NCI-H526 (cell line): Measurements from ENCODE around the gene RPL36.
"Not testable (repeated sequence)": the region's sequence is repeated elsewhere in the genome, so short reads cannot be mapped to it uniquely, and the experiment has no call there.

Source experiments
- DNase-seq, 2 experiments: peaks; one replicate each; lab custom pipeline; 2025; lab: John Stamatoyannopoulos, UW

The RPL36 gene

DNA sequence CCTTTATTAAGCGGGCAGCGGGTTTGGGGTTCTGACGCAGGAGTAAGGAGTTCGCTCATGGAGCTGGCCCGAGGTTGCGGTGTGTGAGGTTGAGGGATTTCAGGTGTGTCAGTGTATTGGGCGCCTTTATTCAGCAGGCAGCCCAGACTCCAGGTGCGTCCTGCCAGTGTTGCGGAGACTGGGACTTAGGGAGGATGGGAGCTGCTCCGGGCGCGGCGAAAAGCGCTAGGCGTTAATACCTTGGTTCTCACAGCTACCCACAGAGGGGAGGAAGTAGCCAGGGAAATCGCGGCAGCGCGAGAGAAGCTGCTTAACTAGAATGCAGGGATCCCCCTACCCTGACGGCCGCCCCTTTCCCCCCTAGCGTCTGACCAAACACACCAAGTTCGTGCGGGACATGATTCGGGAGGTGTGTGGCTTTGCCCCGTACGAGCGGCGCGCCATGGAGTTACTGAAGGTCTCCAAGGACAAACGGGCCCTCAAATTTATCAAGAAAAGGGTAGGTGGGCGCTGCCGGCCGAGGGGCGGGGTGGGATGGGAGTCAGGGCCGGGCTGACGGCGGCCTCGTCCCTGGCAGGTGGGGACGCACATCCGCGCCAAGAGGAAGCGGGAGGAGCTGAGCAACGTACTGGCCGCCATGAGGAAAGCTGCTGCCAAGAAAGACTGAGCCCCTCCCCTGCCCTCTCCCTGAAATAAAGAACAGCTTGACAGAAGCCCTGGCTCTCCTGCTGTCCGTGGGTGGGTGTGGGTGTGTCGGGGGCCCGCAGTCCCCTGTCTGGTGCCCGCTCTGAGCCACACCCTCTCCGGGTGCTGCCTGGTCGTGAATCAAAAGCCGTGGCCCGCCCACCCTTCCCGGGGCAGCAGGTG, 1.1 kb downstream of the RPL36 start:
- peak in 1 of 2 experiments; percentile 36 for DNase-seq

DNA sequence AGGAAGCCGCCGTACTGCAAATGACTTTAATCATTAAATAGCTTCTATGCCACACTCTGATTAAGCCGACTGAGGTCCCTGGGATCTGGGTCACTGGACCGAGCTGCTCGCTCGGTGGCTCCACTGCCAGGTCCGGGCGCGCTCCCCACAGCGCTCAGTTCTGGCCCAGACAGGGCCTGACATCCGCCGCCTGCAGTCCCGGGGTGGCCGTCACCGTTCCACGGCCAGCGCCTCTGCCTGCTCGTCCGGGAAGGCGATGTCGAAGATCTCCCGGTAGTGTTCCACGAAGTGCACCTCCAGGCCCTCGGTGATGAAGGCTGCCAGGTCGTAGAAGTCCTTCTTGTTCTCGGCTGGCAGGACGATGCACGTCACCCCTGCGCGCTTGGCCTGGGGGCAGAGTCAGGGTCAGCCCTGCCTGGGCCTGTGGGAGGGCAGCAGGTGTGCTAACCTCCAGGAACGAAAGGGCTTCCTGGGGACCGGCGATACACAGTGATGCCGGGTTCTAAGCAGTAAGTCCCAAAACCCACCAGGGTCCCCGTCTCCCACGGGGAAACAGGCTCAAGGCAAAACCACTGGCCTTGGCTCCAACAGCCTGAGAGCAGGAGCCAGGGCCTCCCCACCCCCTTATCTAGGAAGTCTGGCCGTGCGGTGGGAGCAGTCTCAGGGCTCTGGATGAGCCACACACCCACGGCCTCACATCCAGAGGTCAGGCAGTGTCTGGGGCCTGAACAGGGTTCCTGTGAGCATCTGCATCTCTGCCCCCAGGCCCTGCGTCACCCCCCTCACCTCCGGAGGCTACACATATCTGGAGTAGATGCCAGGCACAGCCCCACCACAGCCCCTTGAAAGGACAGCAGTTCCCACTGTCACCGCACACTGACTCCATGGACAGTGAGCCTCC, 2.0 kb downstream of the RPL36 start:
- DNase-seq: no peak

DNA sequence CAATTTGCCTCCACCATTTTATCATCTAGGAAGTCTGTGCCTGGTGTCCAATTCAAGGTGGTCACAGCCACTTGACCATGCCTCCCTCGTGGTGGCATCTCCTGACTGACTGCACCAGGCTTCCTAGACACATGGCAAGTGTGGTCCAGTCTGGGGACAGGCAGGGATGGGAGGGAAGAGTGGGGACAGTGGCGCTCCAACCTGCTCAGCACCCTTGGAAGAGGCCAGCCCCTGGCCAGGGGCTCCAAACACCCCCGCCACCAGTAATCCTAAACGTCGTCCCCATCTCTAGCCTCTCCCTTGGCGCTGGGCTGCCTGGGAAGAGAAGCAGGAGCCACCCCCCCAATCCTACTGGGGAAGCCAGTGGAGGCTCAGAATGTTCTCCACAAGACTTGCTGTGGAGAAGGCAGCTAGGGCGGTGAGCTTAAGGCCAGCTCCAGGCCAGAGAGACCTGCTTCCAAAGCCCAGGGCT, 2.7 kb downstream of the RPL36 start:
- no peak for DNase-seq

DNA sequence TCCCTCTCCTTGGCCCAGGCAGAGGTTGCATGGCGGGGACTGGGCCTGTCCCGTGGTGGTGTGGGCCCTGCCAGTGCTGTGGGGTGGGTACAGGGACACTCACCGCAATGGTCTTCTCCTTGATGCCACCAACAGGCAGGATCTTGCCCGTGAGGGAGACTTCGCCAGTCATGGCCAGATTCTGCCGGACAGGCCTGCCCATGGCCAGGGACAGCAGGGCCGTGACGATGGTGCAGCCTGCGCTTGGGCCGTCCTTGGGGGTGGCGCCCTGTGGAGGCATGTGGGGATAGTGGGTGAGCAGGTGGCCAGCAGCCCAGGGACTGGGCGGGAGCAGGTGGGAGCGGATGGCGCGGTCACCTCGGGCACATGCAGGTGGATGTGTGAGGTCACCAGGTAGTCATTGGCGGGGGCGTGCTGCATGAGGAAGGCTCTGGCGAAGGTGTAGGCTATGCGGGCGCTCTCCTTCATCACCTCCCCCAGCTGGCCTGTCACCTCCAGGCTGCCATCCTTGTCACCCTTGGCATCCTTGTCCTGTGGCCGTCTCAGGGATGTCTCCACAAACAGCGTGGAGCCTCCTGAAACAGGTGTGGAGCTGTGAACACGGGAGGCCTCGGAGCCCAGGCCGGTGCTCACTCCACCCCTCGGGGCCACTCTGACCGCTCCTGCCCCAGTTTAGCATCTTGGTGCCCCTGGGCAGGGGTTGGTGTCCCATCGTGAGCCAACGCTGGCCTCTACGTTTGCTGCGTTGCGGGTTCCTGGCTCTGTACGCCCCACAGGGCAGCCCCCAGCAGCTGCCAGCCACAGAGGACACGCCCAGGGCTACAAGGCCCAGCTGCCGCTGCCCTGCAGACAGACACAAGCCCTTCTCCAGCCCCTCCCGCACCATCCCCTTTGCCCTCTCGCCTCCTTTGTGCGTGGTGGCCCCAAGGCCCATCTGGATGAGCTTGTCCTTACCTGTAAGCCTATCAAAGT, 3.4 kb downstream of the RPL36 start:
- DNase-seq: no peak

DNA sequence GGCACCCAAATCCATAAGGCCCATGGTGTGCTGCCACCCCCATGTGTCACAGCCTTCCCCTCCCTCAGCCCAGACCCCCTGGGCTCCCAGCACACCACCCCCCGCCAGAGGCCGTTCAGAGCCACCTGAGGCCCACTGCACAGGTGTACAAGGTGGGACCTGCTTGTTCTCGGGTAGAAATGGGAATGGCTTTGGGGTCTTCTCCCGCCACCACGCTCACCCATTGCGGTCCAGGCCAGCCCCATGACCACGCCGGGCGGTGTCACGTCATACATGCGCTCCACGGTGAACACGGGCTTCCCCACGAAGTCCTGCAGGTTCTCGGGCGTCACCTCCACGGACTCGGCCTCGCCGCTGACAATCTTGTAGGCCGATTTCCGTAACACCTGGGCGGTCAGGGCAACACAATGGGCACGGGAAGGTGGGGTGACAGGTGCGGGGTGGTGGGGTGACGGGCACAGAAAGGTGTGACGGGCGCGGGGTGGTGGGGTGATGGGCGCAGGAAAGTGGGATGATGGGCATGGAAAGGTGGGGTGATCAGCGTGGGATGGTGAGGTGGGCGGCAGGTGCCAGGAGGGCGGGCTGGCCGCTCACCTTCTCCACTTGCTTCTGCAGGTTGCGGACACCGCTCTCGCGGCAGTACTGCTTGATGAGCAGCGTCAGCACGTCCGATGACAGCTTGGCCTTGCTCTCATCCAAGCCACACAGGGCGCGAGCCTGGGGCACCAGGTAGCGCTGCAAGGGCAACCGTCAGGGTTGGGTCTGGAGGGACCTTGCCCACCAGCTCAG, 4.3 kb downstream of the RPL36 start:
- no peak for DNase-seq

DNA sequence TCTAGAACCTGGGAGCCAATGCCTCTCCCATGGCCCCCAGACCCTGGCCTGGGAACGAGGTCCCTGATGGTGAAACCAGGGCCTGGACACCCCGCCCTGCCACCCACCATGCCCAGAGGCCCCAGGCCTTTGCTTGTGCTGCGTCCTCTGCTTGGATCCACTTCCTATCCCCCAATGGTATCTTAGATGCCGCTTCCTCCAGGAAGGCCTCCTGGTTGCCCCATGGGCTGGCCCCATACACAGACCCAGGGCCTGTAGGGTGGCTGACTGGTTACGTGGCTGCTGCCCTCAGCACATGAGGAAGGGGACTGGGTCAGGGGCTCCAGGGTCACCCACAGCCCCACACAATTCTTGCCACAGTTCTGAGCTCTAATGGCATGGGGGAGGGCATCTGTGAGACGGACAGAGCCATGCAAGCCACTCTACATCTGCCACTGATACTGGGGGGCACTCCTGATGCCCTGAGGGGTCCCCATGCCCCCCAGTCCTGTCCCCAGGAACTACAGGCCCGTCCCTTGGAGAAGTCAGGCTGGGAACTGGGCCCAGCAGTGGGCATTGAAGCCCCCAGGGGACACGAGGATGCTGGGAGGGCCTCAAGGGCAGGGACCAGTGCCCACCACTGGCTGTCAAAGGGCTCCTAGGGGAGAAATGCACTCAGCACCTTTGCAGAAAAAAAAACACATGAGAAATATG, 5.0 kb downstream of the RPL36 start:
- no peak for DNase-seq

DNA sequence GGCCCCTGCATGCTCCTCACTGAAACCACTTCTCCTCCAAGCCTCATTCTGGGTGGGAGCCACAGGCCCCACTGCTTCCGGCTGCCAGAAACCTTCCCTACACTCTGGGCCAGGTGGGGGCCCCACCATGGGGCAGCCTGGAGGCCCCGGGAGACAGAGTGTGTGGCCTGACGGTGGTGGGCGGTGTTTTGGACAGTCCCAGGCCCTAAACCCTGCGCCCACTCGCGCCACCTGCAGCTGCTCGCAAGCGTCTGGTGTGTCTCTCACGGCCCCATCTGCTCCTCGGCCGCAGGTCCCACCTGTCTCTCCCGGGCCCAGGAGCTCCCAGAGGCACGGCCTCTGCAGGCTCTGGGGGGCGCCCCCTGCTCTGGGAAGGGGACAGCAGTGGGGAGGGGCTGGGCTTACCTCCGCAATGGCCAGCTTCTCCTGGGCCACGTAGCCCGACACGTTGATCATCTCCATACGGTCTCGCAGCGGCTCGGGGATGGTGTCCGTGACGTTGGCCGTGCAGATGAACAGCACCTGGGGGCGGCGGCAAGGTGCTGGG, 5.6 kb downstream of the RPL36 start:
- DNase-seq: no peak

DNA sequence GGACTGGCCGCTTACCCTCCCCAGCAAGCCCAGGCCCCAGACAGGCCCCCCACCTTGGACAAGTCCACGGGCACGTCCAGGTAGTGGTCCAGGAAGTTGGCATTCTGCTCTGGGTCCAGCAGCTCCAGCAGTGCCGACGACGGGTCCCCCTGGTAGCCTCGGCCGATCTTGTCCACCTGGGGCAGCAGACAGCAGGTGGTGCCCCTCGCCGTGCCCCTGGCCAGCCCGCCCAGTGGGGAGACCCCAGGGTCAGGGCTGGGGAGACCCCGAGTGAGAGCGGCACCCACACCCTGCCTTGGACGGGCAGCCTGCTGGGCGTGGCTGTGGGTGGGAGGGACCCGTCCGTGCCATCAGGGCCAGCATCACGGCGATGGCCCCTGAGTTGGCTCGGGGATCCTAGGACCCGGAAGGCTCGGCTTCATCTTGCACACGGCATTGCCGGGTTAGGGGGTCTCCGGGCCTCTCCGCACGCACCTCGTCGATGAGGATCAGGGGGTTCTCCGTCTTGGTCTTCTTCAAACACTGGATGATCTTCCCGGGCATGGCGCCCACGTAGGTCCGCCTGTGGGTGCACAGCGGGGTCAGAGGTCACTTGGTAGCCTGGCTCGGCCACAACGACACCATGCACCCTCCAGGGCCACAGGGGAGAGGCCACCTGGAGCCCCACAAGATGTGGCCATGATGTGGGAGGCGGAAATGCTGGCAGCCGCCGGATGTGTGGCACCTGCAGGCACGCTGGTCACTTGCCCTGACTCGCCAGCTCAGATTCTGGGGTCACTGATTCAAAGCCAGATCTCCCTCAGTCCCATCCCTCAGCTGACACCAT, 6.3 kb downstream of the RPL36 start:
- no peak for DNase-seq

DNA sequence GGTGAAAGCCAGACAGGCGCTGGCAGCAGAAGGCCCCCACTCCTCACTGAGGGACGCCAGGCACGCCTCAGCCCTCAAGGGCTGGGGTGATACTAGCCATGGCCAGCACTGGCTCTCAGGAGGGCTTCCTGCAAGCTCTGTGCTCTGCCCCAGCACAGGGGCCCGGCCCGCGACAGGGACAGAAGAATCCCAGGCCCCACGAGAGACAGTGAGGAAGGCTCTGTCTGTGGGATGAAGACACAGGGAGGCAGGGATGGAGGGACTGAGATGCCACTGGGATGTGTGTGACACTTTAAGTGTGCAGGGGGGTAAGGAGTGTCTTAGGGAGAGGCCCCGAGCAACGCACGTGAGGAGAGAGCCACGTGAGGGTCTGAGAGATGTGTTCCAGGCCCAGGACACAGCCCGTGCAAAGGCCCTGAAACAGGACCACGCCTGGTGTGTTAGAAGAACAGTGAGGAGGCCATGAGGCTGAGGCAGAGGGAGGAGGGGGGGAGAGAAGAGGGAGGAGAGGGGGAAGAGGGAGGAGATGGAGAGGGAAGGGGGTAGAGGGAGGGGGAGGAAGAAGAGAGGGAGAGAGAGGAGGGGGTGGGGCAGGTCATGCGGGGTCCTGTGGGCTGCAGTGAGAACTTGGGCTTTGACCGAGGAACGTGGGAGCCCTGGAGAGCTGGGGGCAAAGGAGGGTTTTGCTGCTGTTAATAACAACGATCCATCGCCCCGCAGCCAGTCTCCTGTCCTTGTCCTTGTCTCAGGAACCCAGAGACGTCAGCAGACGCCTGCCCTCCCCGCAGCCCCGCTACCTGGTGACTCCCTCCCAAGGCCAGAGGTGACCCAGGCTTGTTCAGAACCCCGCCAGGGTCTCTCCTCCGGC, 7.2 kb downstream of the RPL36 start:
- no peak for DNase-seq

DNA sequence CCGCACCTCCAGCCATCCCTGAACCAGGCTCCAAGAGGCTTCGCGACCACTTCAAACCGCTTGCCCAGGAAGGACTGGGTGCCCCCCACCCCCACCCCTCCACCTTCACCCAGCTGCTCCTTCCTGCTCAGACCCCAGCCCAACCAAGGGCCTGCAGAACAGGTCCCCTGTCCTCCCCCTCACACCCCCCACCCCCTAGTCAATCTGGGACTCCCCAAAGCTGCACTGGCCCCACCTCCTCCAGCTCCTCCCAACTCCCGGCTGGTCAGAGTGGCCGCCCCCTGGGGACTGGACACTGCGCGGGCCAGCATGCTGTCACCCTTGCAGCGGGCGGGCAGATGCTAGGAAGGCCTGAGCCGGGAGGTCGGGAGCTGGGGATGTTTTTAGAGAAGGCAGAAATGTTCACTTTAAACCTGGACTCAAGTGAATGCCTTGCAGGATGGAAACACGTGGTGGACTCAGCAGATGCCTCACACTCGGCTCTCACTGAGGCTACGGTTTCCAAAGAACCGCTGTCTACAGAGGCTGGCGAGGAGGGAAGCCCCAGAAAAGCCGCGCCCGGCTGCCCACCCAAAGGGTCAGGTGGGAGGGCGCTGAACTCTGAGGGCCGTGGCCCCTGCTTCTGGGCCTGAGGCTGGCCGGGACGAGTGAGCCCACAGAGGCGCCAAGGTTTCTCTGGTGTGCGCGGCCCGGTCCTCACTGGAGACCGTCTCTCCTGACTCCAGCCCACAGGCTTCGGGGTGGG, 8.0 kb downstream of the RPL36 start:
- DNase-seq: no peak

DNA sequence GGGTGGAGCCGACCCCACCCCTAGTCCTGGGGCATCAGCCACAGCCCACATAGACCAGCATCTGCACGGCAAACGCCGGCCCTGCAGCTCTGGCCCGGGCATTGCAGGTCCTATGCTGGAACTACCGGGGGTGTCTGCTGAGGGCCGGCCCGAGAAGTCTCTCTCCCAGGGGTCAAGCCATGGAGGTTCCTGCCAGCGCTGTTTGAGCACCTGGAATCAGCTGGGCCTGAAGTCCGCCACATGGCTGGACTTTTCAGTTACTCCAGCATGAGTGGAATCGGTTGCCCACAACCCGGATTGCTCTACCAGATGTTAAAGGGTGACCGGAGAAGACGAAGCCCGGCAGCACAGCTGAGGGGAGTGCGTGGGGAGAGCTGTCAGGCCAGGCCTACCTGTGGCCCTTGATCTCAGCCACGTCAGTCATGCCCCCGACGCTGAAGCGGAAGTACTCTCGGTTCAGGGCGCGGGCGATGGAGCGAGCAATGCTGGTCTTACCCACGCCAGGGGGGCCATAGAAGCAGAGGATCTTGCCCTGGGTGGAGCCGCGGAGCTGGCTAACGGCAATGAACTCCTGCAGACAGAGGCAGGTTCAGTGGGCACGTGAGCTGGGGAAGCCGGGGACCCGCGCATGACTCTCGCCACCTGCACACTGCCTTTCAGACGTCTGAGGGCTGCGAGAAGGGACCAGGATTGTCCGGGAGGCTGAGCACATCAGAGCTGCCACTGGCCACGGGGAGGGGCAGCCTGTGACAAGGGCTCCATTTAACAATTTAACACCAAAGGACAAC, 8.7 kb downstream of the RPL36 start:
- DNase-seq: no peak

DNA sequence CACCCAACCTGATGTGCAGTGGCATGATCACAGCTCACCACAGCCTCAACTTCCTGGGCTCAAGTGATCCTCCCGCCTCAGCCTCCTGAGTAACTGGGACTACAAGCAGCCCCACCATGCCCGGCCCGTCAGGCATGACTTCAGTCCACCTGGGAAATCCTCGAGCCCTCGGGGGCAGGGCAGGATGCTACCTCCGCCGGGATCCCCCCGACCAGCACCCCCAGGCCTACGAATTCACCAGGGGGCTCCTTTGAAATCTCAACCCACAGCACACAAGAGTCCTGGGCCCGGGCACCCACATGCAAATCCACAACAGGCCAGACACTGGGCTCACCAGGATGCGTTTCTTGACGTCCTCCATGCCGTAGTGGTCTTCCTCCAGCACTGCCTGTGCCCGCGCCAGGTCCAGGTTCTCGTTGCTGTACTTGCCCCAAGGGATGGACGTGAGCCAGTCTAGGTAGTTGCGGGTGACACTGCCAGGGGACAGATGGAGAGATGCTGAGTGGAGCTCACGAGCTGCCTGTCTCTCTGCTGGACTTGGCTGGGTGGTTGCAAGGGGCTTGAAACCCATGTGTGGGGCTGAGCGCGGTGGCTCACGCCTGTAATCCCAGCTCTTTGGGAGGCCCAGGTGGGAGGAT, 10.5 kb downstream of the RPL36 start:
- no peak for DNase-seq

DNA sequence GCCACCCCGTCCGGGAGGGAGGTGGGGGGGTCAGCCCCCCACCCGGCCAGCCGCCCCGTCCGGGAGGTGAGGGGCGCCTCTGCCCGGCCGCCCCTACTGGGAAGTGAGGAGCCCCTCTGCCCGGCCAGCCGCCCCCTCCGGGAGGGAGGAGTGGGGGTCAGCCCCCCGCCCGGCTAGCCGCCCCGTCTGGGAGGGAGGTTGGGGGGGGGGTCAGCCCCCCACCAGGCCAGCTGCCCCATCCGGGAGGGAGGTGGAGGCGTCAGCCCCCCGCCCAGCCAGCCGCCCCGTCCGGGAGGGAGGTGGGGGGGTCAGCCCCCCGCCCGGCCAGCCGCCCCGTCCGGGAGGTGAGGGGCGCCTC, 11.9 kb downstream of the RPL36 start:
- DNase-seq: not testable (repeated sequence)

DNA sequence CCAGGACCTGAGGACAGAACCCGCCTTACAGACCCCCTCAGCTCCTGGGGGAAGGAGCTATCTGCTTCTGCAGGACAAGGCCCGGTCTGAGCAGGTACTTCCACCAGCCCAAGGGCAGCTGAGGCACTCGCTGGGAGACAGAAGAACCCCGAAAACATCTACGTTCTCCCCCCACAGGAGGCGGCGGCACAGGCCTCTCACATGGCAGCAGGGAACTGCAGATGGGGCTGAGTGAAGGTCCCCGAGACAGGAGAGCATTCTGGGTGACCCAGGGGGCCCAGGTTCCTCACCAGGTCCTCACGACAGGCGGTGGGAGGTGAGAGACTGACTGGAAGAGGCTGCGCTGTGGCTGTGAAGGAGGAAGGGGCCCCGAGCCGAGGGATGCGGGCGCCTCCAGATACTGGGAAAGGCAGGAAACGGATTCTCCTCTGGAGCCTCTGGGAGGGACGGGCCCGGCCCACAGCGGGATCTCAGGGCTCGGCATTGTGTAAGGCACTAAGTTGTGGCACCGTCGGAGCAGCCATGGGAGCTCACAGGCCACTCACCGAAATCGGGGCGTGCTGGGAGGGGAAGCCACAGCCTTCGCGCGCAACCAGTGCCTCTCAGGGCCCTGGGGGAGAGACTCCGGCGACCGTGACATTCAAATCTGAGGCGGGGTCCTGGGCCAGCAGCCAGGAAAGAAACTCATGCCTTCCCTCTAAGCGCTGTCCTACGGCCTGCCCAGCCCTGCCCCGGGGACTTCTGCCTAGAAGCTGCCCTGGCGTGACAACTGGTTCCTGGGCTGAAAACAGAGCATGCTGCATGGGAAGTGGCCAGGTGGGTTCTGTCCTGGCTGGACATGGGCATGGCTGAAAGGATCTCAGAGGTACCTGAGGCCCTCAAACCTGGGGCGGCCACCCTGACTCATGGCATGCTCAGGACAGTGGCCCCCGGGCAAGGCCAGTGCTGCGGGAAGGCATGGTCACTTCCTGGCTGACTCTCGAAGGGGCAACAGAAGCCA, 14.0 kb downstream of the RPL36 start:
- DNase-seq: no peak

DNA sequence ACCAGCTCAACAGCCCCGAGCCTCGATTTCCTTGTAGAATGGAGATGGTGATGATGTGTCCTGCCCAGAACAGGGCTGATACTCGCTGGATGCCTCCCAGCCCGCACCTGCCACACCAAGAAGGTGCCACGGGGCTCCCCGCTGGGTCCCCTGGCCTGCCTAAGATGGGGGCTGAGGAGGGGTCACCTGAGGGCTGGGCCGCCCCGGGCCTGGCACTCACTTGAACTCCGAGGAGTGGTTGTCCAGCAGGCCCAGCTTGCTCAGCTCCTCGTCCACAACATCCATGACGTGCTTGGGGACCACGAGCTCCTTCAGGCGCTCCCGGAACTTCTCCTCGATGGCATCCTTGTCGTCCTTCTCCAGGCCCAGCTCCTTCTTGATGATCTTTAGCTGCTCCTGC, 15.5 kb downstream of the RPL36 start:
- DNase-seq: no peak
